ENCODE data around the gene AATK. TPM values are rescaled to one million over a fixed set of nuclear protein-coding genes. Genes with fewer than 3 reads are reported as not detected.

The AATK gene
- total RNA-seq, 2 donors from 2014 or later = 3.3 to 4.3 TPM

DNA sequence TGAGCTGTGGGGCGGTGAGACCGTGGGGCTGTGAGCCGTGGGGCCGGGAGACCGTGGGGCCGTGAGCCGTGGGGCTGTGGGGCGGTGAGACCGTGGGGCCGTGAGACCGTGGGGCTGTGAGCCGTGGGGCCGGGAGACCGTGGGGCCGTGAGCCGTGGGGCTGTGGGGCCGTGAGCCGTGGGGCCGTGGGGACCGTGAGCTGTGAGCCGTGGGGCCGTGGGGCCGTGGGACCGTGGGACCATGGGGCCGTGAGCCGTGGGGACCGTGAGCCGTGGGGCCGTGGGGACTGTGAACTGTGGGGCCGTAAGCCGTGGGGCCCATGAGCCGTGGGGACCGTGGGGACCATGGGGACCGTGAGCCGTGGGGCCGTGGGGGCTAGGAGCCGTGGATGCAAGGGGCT is 25.3 kb downstream of the AATK start:
- H3K4me1 ChIP-seq (ENCODE audit: control insufficient read depth, insufficient read depth, low read length) = no peaks in the 10 kb centered on the region
- H3K4me1 Mint-ChIP-seq = no peaks in the 10 kb centered on the region
- H3K27ac Mint-ChIP-seq = no peak overlapping the region
- H3K9me3 Mint-ChIP-seq = peaks cover 8% of the 10 kb centered on the region
- DNase-seq = no peak
- no peaks in the 10 kb centered on the region for H3K27me3 Mint-ChIP-seq (ENCODE audit: insufficient read depth)
- no peaks in the 10 kb centered on the region for H3K36me3 ChIP-seq (ENCODE audit: control insufficient read depth, insufficient read depth, low read length)
- H3K9ac ChIP-seq (ENCODE audit: extremely low read depth, low read length, poor library complexity, severe bottlenecking) = no peak overlapping the region
- no peak overlapping the region for H3K4me3 Mint-ChIP-seq
- no peak overlapping the region for H3K4me3 ChIP-seq (ENCODE audit: low read length)
- no peaks in the 10 kb centered on the region for H3K9me3 ChIP-seq (ENCODE audit: control insufficient read depth, low read length)
- no peaks in the 10 kb centered on the region for H3K36me3 Mint-ChIP-seq (ENCODE audit: low read depth)
- H3K27ac ChIP-seq (ENCODE audit: low read depth, low read length) = no peak overlapping the region
- TF ChIP-seq CTCF (conservative IDR thresholded peaks at IDR 0.05) = no peak
- WGBS, 2 experiments (ENCODE audit: insufficient coverage in 1 of 2, insufficient read length in 1 of 2) = 93 to 95% methylated on average over 10 to 37 of the region's 37 CpGs
- no peaks in the 10 kb centered on the region for H3K27me3 ChIP-seq (ENCODE audit: control insufficient read depth, insufficient read depth, low read length, poor library complexity, severe bottlenecking)

- no peaks in the 10 kb centered on the region for H3K36me3 ChIP-seq (ENCODE audit: control insufficient read depth, insufficient read depth, low read length)
- no peak overlapping the region for H3K4me3 Mint-ChIP-seq
- H3K9me3 ChIP-seq (ENCODE audit: control insufficient read depth, low read length) = no peaks in the 10 kb centered on the region
- WGBS, 2 experiments (ENCODE audit: insufficient coverage in 1 of 2, insufficient read length in 1 of 2) = 88 to 93% methylated on average over 4 to 7 of the region's 8 CpGs
- H3K9me3 Mint-ChIP-seq = peaks cover 8% of the 10 kb centered on the region
- DNase-seq = no peak
- H3K27me3 Mint-ChIP-seq (ENCODE audit: insufficient read depth) = no peaks in the 10 kb centered on the region
- H3K4me1 ChIP-seq (ENCODE audit: control insufficient read depth, insufficient read depth, low read length) = no peaks in the 10 kb centered on the region
- no peak overlapping the region for H3K27ac Mint-ChIP-seq
- TF ChIP-seq CTCF (conservative IDR thresholded peaks at IDR 0.05) = no peak
- H3K36me3 Mint-ChIP-seq (ENCODE audit: low read depth) = no peaks in the 10 kb centered on the region
- no peak overlapping the region for H3K4me3 ChIP-seq (ENCODE audit: low read length)
- H3K27ac ChIP-seq (ENCODE audit: low read depth, low read length) = no peak overlapping the region
- no peaks in the 10 kb centered on the region for H3K4me1 Mint-ChIP-seq
- no peaks in the 10 kb centered on the region for H3K27me3 ChIP-seq (ENCODE audit: control insufficient read depth, insufficient read depth, low read length, poor library complexity, severe bottlenecking)
- no peak overlapping the region for H3K9ac ChIP-seq (ENCODE audit: extremely low read depth, low read length, poor library complexity, severe bottlenecking)
Measured at GRCh38 chr17:81140018-81140417, 26.0 kb downstream of the AATK start.

DNA sequence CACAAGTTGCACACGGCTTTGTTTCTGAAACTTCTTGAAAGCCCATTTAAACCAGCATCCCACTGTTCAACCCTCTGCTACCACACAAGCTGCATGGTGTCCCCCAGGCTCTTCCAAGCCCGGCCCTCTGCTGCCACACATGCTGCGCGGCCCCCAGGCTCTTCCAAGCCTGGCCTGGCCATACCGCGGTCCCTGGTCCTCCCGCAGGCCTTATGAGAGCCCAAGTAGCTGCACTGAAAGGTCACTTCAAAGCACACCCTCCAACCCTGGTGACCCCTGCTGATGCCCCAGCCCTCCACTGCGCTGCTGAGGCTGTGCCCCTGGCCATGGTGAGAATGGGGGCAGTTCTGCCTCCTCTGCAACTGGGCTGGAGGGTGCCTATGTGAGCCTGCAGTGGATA is 26.6 kb downstream of the AATK start:
- peaks cover 8% of the 10 kb centered on the region for H3K9me3 Mint-ChIP-seq
- no peak for TF ChIP-seq CTCF (conservative IDR thresholded peaks at IDR 0.05)
- Histone ChIP-seq H3K36me3 (ENCODE audit: control insufficient read depth, insufficient read depth, low read length) (no peaks in the 10 kb centered on the region), H3K9ac (ENCODE audit: extremely low read depth, low read length, poor library complexity, severe bottlenecking) (no peak overlapping the region), H3K4me1 (ENCODE audit: control insufficient read depth, insufficient read depth, low read length) (no peaks in the 10 kb centered on the region), H3K9me3 (ENCODE audit: control insufficient read depth, low read length) (no peaks in the 10 kb centered on the region), H3K4me3 (ENCODE audit: low read length) (no peak overlapping the region), H3K27me3 (ENCODE audit: control insufficient read depth, insufficient read depth, low read length, poor library complexity, severe bottlenecking) (no peaks in the 10 kb centered on the region), H3K27ac (ENCODE audit: low read depth, low read length) (no peak overlapping the region)
- no peak overlapping the region for H3K4me3 Mint-ChIP-seq
- no peaks in the 10 kb centered on the region for H3K4me1 Mint-ChIP-seq
- no peaks in the 10 kb centered on the region for H3K27me3 Mint-ChIP-seq (ENCODE audit: insufficient read depth)
- H3K27ac Mint-ChIP-seq = no peak overlapping the region
- no peaks in the 10 kb centered on the region for H3K36me3 Mint-ChIP-seq (ENCODE audit: low read depth)
- WGBS, 2 experiments (ENCODE audit: insufficient coverage in 1 of 2, insufficient read length in 1 of 2) = 88% methylated on average over 8 of the region's 8 CpGs; no CpG with 5 or more reads in 1 of the 2 experiments
- DNase-seq = no peak
